ENCODE results near the gene VAMP5. TPM values are rescaled to one million over a fixed set of nuclear protein-coding genes. Genes with fewer than 3 reads are reported as not detected.
"Not testable (repeated sequence)": the region's sequence is repeated elsewhere in the genome, so short reads cannot be mapped to it uniquely, and the experiment has no call there.

The VAMP5 gene
- total RNA-seq, 2 donors from 2014 or later: 50.6 to 68.0 TPM

DNA sequence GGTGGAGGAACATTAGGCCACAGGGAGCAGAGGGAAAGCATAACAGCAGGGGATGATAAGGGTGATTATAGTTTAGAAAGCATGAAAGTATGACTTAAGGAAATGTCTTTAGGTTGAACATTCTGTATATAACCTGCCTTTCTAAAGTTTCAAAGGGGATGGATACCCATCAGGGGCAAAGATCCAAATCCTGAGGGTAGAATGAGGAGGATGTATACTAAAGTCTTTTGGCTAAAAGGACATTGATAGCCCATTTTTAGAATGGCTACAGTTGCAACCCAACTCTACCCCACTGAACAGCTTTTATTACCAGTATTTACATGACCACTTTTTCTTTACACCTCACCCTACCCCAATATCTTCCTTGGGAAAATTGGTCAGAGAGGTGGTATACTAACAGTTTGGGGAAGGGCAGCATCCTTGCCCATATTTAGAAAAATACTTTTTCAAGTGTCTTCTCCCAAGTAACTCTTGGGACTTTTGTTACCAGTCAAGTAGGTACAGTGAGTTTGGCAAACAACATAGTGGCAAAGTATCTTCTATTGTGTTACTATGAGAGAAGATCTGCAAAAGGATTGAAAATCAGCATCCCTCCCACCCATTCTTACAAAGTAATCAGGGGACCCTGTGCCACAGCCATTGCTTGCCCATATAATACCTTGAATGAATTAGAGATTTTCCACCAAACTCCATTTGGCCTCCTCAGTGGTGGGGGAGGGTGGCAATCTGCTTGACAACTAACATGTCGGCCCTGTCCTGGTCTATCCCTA, 37.0 kb upstream of the VAMP5 start:
- Mint-ChIP-seq H3K36me3 (peaks cover 22% of the 10 kb centered on the region in 2 donors), H3K9me3 (no peaks in the 10 kb centered on the region), H3K27ac (peak overlapping the region; percentile 73 to 89)
- ATAC-seq (peak; percentile 1 to 2), DNase-seq (ENCODE audit: low spot score in 2 of 2) (no peak)

- H3K9me3 Mint-ChIP-seq: no peaks in the 10 kb centered on the region
- H3K27ac Mint-ChIP-seq: peak overlapping the region; percentile 49 to 89
- peaks cover 15% of the 10 kb centered on the region in 2 donors for H3K36me3 Mint-ChIP-seq
- ATAC-seq (no peak), DNase-seq (ENCODE audit: low spot score in 2 of 2) (no peak)
These were observed 36.2 kb upstream of the VAMP5 start for GRCh38 chr2:85547859-85548607.

- peaks cover 9 to 10% of the 10 kb centered on the region in 2 donors for H3K36me3 Mint-ChIP-seq
- H3K9me3 Mint-ChIP-seq: no peaks in the 10 kb centered on the region
- no peak overlapping the region for H3K27ac Mint-ChIP-seq
These were observed 35.7 kb upstream of the VAMP5 start for GRCh38 chr2:85548608-85548900.

GRCh38 chr2:85549095-85549494, 35.1 kb upstream of the VAMP5 start:
- H3K27ac Mint-ChIP-seq: no peak overlapping the region
- H3K36me3 Mint-ChIP-seq: peaks cover 5% of the 10 kb centered on the region in 2 donors
- DNase-seq (ENCODE audit: low spot score in 2 of 2) (no peak), ATAC-seq (no peak)
- no peaks in the 10 kb centered on the region for H3K9me3 Mint-ChIP-seq

More at GRCh38 chr2:85548608-85548900, 35.7 kb upstream of the VAMP5 start:
- DNase-seq (ENCODE audit: low spot score in 2 of 2) (no peak), ATAC-seq (no peak)

GRCh38 chr2:85549826-85550225, 34.4 kb upstream of the VAMP5 start:
- ATAC-seq (no peak), DNase-seq (ENCODE audit: low spot score in 2 of 2) (no peak)
- Mint-ChIP-seq H3K27ac (no peak overlapping the region), H3K36me3 (no peaks in the 10 kb centered on the region), H3K9me3 (no peaks in the 10 kb centered on the region)

DNA sequence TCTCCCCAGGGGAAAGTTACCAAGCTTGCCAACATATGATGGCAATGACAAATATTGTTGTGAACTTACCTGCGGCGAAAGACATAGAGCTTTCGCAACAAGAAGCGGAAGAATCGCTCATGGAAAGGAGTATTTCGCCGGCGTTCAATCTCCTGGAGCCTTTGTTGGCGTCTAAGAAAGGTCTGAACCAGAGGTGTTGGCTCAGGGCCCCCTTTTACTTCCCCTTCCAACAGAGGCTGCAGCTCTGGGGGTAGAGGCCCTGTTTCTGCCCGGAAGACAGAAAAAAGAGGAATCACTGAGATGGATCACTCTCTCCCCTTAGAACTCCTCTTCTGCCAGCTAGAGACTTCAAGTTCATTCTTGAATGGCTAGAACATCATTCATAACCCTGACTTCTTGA, 33.7 kb upstream of the VAMP5 start:
- Mint-ChIP-seq H3K27ac (no peak overlapping the region), H3K36me3 (no peaks in the 10 kb centered on the region)

DNA sequence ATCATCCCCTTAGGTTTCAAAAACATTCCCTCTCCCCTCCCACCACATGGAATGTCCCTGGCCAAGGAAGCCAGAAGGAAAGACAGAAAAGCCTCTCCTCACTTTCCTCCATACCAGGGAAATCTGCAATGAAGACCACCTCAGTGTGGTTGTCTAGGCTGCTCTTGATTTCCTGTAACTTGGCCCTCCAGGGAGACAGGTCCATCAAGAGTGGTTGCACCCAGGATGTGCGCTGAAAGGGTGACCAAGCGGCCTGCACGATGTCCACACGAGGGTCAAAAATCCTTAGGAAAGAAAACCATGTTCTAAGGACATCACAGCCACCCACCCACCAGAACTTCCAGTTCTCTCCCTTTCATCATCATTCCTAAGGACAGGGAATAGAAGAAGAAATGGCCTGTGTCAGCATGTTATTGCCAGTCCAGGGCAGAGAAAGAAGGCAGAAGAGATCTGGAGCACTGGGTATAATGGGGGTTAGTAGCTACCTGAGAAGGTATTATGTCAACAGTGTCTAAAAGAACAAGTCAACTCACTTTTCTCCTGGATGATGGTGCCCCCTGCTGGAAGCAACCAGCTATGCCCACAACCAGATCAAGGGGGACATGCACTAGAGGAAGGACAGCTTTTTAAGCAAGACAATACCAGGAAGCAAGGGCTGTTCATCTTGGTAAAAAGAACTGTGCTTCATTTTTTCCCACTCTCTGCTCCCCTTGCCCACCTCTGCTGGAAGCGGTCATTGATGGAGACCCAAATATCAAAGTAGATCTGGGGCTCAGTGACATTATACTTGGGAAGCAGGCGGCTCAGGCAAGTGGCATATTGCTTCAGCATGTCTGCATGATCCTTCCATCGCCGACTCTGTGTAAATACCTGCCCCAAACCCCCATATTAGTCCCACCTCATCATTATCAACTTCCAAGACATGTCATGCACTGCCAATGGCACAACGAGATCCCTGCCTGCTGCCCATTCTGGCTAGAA, 32.2 kb upstream of the VAMP5 start:
- no peaks in the 10 kb centered on the region for H3K36me3 Mint-ChIP-seq
- DNase-seq (ENCODE audit: low spot score in 2 of 2) (peak; percentile 76 to 88), ATAC-seq (peak; percentile 52 to 76)
- peak overlapping the region in 1 of 2 donors; percentile 18 for H3K27ac Mint-ChIP-seq
- no peaks in the 10 kb centered on the region for H3K9me3 Mint-ChIP-seq

More for the DNA sequence above, 33.7 kb upstream of the VAMP5 start:
- H3K9me3 Mint-ChIP-seq: no peaks in the 10 kb centered on the region
- no peak for DNase-seq (ENCODE audit: low spot score in 2 of 2)
- no peak for ATAC-seq

DNA sequence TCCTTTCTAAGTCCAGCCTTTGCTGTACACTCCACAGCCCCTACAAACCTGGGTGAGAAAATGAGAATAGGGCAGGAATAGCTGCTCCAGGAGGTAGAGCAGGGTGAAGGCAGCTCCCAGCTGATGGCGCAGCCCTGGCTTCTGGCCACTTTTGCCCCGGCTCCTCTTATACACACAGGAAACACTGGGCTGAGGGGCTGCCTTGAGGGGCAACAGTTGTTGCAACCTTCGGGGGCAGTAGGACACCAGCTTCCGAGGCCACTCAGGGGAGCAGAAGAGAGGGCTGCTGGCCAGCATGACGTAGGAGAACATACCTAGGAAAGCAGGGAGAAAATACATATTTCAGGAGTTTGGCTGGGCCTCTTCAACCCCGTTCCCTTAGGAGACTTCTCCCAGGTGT, 31.0 kb upstream of the VAMP5 start:
- peak in 1 of 2 donors; percentile 1 for ATAC-seq
- DNase-seq (ENCODE audit: low spot score in 2 of 2): no peak
- H3K9me3 Mint-ChIP-seq: no peaks in the 10 kb centered on the region
- peaks cover 0 to 4% of the 10 kb centered on the region in 2 donors for H3K36me3 Mint-ChIP-seq
- H3K27ac Mint-ChIP-seq: no peak overlapping the region

DNA sequence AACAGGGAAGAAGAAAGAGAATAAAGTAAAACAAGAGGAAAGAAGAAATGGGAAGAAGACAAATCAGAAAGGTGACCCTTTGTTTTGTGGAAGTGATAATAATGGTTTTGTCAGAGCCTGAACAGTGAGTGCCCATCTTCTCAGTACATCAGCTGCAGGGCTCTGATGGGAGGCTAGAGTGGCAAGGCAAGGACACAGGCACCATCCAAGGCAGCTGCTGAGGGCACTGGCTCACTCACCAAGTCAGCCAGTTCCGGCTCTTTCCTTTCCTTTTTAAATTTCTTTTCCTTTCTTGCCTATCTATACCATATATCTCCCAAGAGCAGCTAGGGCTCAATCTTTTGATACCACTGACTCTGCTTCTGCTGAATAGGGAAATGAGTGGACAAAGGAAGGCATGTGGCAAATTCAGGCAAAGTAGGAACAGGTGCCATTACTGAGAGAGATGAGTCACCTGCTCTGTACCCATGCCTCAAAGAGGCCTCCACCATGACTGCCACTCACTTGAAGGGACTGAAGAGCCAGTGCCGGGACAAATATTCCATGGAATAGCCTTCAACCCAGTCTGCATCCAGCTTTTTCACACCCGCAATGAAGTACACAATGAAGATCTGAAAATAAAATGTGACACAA, 29.1 kb upstream of the VAMP5 start:
- Mint-ChIP-seq H3K9me3 (no peaks in the 10 kb centered on the region), H3K27ac (no peak overlapping the region), H3K36me3 (peaks cover 0 to 6% of the 10 kb centered on the region in 2 donors)
- DNase-seq (ENCODE audit: low spot score in 2 of 2) (no peak), ATAC-seq (peak in 1 of 2 donors; percentile 53)

- no peak overlapping the region for H3K27ac Mint-ChIP-seq
- H3K9me3 Mint-ChIP-seq: no peaks in the 10 kb centered on the region
- peaks cover 5 to 6% of the 10 kb centered on the region in 2 donors for H3K36me3 Mint-ChIP-seq
These were observed 27.1 kb upstream of the VAMP5 start for GRCh38 chr2:85557130-85557529.

GRCh38 chr2:85558160-85558559, 26.1 kb upstream of the VAMP5 start:
- no peak for ATAC-seq
- Mint-ChIP-seq H3K9me3 (no peaks in the 10 kb centered on the region), H3K36me3 (peaks cover 5 to 6% of the 10 kb centered on the region in 2 donors), H3K27ac (peak overlapping the region; percentile 40 to 63)
- no peak for DNase-seq (ENCODE audit: low spot score in 2 of 2)

More at GRCh38 chr2:85557130-85557529, 27.1 kb upstream of the VAMP5 start:
- ATAC-seq (no peak), DNase-seq (ENCODE audit: low spot score in 2 of 2) (no peak)

DNA sequence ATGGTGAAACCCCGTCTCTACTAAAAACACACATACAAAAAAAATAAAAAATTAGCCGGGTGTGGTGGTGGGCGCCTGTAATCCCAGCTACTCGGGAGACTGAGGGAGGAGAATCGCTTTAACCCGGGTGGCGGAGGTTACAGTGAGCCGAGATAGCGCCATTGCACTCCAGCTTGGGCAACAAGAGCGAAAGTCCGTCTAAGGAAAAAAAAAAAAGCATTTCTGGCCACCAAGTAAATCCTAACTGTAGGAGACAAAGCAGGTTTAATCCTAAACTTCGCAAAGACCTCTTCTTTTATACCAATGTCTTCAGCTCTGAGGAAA, 23.9 kb upstream of the VAMP5 start:
- not testable (repeated sequence) for DNase-seq (ENCODE audit: low spot score in 2 of 2); H3K36me3 Mint-ChIP-seq; H3K9me3 Mint-ChIP-seq; ATAC-seq
- peak overlapping the region; percentile 89 to 96 for H3K27ac Mint-ChIP-seq

DNA sequence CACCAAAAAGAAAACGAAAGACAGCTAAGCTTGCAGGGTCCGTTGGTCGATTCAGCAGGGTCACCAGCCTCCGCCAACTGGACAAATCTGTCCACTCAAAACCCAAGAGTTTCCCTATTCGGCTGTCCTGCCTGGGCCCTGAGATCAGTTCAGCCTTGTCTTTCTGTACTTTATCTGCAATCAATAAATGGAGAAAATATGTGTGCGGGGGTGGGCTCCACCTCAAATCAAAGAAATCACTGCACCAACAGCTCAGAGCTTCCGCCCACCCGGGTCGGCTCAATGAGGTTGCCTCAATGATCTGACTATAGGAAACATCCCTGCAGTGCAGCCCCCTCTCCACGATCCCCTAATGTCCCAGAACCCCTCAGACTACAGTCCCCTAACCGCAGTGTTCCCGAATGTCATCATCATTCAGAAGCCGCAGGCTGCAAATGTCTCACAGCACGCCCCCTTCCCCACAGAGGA, 23.4 kb upstream of the VAMP5 start:
- Mint-ChIP-seq H3K36me3 (peaks cover 5 to 6% of the 10 kb centered on the region in 2 donors), H3K9me3 (no peaks in the 10 kb centered on the region), H3K27ac (peak overlapping the region; percentile 89 to 96)
- ATAC-seq: peak in 1 of 2 donors; percentile 61
- no peak for DNase-seq (ENCODE audit: low spot score in 2 of 2)

DNA sequence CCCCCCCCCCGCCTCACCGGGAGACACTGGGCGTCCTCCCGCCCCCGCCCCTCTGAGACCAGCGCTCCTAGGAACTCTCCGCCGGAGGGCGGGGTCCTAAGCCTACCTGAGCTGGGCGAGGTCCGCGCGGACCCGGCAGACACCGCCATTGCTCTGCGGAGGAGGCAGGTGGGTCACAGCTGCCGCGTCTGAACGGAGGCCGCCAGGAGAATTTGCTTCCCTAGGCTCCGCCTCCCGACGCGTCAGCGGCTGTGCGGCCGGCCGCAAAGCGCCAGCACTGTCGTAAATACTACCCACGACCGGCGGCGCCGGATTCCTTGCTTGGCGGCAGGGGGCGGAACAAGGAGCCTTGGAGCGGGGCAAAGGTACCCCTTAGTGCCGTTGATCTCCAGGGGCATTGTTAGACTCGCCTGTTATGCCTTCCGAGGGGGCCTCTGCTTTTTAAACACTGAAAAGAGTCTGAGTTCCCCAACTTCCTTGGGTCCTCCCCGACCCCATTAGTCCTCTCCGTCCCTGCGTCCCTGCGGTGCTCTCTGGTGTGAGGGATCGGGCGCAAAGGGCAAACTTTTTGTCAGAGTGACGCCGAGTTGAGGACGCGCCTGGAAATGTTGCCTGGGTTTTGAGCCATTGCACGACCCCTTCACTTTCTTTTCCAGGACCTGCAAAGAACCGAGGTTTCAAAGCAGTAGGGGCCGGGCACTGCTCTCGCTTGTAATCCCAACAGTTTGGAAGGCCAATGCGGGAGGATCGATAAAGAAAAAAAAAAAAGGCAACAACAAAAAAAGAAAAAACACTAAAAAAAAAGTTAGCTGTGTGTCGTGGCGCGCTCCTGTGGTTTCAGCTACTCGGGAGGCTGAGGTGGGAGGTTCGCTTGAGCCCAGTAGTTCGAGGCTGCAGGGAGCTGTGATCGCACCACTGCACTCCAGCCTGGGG, 22.7 kb upstream of the VAMP5 start, which contains the start of gene GGCX:
GGCX (minus strand) TSS at position 214 of the 933 bp plus-strand sequence; CDS start at position 149, 65 bp downstream.
- Mint-ChIP-seq H3K27ac (peak within 1 kb of the TSS; percentile 96), H3K9me3 (no peaks in the 10 kb centered on the region), H3K36me3 (peaks cover 5 to 6% of the 10 kb centered on the region in 2 donors)
- DNase-seq (ENCODE audit: low spot score in 2 of 2) (peak; percentile 88 to 91), ATAC-seq (peak; percentile 94 to 97)

DNA sequence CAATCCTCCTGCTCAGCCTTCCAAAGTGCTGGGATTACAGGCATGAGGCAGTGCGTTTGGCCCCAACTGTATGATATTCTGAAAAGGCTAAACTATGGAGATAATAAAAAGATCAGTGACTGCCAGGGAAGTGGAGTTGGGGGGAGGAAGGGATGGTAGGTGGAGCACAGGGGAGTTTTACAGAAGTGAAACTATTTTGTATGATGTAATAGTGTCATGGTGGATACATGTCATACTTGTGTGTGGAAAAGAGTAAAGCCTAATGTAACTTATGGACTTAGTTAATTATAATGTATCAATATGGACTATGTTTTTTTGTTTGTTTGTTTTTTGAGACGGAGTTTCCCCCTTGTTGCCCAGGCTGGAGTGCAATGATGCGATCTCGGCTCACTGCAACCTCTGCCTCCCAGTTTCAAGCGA, 20.1 kb upstream of the VAMP5 start:
- ATAC-seq: no peak
- no peak overlapping the region for H3K27ac Mint-ChIP-seq
- H3K9me3 Mint-ChIP-seq: no peaks in the 10 kb centered on the region
- no peak for DNase-seq (ENCODE audit: low spot score in 2 of 2)
- peaks cover 0 to 5% of the 10 kb centered on the region in 2 donors for H3K36me3 Mint-ChIP-seq
